Measurements from ENCODE around the gene CHRNE. TPM values are rescaled to one million over a fixed set of nuclear protein-coding genes. Genes with fewer than 3 reads are reported as not detected.

The CHRNE gene
- total and polyA plus RNA-seq, 2 donors: 0.24 to 1.9 TPM

DNA sequence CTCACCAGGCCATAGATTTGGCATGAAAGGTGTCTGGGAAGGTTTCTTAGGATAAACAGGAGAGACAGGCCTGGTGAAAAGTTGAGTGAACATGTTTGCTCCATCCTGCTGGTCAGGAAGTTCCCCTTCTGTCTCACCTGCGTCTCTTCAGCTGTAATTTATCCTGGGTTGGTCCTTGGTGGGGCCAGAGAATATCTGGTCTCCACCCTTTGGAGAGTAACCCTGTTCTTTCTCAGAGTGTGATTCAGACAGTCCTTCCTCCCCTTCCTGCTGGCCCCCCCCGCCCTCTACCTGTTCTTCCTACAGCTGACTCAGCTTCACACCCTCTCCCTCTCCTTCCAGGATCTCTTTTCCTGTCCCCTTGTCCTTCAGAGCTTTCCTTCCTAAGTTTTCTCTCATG is 52.7 kb downstream of the CHRNE start:
- Histone ChIP-seq H3K36me3 (ENCODE audit: control insufficient read depth in 2 of 2, insufficient read depth in 2 of 2, low read length in 1 of 2) (no peaks in the 10 kb centered on the region), H3K4me3 (ENCODE audit: low read length in 2 of 2) (no peak overlapping the region), H3K4me1 (ENCODE audit: control insufficient read depth in 2 of 2, insufficient read depth in 2 of 2, low read length in 2 of 2) (peaks cover 0 to 18% of the 10 kb centered on the region in 2 donors), H3K27me3 (ENCODE audit: control insufficient read depth in 2 of 2, insufficient read depth in 1 of 2, low read length in 1 of 2) (no peaks in the 10 kb centered on the region), H3K27ac (ENCODE audit: low read depth in 1 of 2, low read length in 1 of 2) (peak overlapping the region; percentile 59 to 68), H3K9me3 (ENCODE audit: control insufficient read depth in 2 of 2, insufficient read depth in 1 of 2, low read length in 1 of 2) (peaks cover 0 to 11% of the 10 kb centered on the region in 2 donors)
- no peak for DNase-seq (ENCODE audit: low read depth in 6 of 9, low spot score in 9 of 9)
- WGBS: 95% methylated on average over 2 of the region's 2 CpGs

DNA sequence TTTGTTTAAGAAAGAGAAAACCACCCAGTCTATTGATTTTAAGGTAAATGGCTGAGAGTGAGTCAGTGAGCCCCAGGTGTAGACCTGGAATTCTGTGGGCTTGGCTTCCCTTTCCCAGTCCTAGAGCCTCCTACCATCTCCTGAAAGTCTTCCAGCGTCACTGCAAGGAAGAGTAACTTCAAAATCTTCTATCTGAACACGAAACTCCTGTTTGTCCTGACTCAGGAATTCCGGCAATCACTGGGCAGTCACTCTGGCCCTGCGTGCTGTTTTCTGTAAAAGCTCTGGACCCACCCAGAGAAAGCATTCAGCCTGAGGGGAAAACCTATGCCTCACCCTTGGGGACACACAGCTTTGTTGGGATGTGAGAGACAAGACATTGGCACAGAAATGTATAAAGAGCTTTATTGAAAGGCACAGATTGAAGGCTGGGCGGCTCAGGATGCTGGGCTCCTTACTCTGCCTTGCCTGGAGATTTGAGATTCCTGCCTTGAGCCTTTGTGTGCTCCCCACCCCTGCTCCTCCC is 53.8 kb downstream of the CHRNE start:
- peaks cover 0 to 17% of the 10 kb centered on the region in 2 donors for H3K4me1 ChIP-seq (ENCODE audit: control insufficient read depth in 2 of 2, insufficient read depth in 2 of 2, low read length in 2 of 2)
- no peaks in the 10 kb centered on the region for H3K27me3 ChIP-seq (ENCODE audit: control insufficient read depth in 2 of 2, insufficient read depth in 1 of 2, low read length in 1 of 2)
- 96% methylated on average over 5 of the region's 5 CpGs for WGBS
- H3K36me3 ChIP-seq (ENCODE audit: control insufficient read depth in 2 of 2, insufficient read depth in 2 of 2, low read length in 1 of 2): no peaks in the 10 kb centered on the region
- H3K9me3 ChIP-seq (ENCODE audit: control insufficient read depth in 2 of 2, insufficient read depth in 1 of 2, low read length in 1 of 2): peaks cover 0 to 11% of the 10 kb centered on the region in 2 donors
- DNase-seq (ENCODE audit: low read depth in 6 of 9, low spot score in 9 of 9): peak in 1 of 9 donors; percentile 13
- peak overlapping the region; percentile 59 to 81 for H3K27ac ChIP-seq (ENCODE audit: low read depth in 1 of 2, low read length in 1 of 2)
- H3K4me3 ChIP-seq (ENCODE audit: low read length in 2 of 2): no peak overlapping the region

Other genes starting within 250 kb of the CHRNE start
- 7.7 TPM for gene PELP1, start 199.0 kb downstream of the CHRNE start, total RNA-seq
- 26.9 TPM for gene PELP1, start 199.0 kb downstream of the CHRNE start, polyA plus RNA-seq
- 60.2 TPM for gene ARRB2, start 192.5 kb downstream of the CHRNE start, total RNA-seq
- gene ARRB2, start 192.5 kb downstream of the CHRNE start, polyA plus RNA-seq: 91.2 TPM
- 28.1 TPM for gene MED11, start 171.7 kb downstream of the CHRNE start, total RNA-seq
- 40.3 TPM for gene MED11, start 171.7 kb downstream of the CHRNE start, polyA plus RNA-seq
- 0.52 TPM for gene ZMYND15, start 163.3 kb downstream of the CHRNE start, total RNA-seq
- 3.8 TPM for gene ZMYND15, start 163.3 kb downstream of the CHRNE start, polyA plus RNA-seq
- 3.3 TPM for gene CXCL16, start 163.2 kb downstream of the CHRNE start, total RNA-seq
- gene CXCL16, start 163.2 kb downstream of the CHRNE start, polyA plus RNA-seq: 32.9 TPM
- gene TM4SF5, start 131.2 kb downstream of the CHRNE start, total RNA-seq: not detected
- gene TM4SF5, start 131.2 kb downstream of the CHRNE start, polyA plus RNA-seq: 0.14 TPM
- 2.7 TPM for gene VMO1, start 116.7 kb downstream of the CHRNE start, total RNA-seq
- 30.6 TPM for gene VMO1, start 116.7 kb downstream of the CHRNE start, polyA plus RNA-seq
- gene GLTPD2, start 114.1 kb downstream of the CHRNE start, total RNA-seq: 0.14 TPM
- gene GLTPD2, start 114.1 kb downstream of the CHRNE start, polyA plus RNA-seq: 0.16 TPM
- gene PSMB6, start 106.9 kb downstream of the CHRNE start, total RNA-seq: 183 TPM
- gene PSMB6, start 106.9 kb downstream of the CHRNE start, polyA plus RNA-seq: 122 TPM
- gene PLD2, start 95.9 kb downstream of the CHRNE start, total RNA-seq: 14.5 TPM
- 30.7 TPM for gene PLD2, start 95.9 kb downstream of the CHRNE start, polyA plus RNA-seq
- gene MINK1, start 69.8 kb downstream of the CHRNE start, total RNA-seq: 10.2 TPM
- 83.8 TPM for gene MINK1, start 69.8 kb downstream of the CHRNE start, polyA plus RNA-seq
- gene C17orf107, start 3.6 kb downstream of the CHRNE start, total RNA-seq: 0.57 TPM
- 1.2 TPM for gene C17orf107, start 3.6 kb downstream of the CHRNE start, polyA plus RNA-seq
- 0.14 TPM for gene GP1BA, start 29.2 kb upstream of the CHRNE start, total RNA-seq
- gene GP1BA, start 29.2 kb upstream of the CHRNE start, polyA plus RNA-seq: 0.09 TPM
- gene SLC25A11, start 36.9 kb upstream of the CHRNE start, total RNA-seq: 46.7 TPM
- 30.9 TPM for gene SLC25A11, start 36.9 kb upstream of the CHRNE start, polyA plus RNA-seq
- gene RNF167, start 37.2 kb upstream of the CHRNE start, total RNA-seq: 73.0 TPM
- 189 TPM for gene RNF167, start 37.2 kb upstream of the CHRNE start, polyA plus RNA-seq
- 635 TPM for gene PFN1, start 45.4 kb upstream of the CHRNE start, total RNA-seq
- 727 TPM for gene PFN1, start 45.4 kb upstream of the CHRNE start, polyA plus RNA-seq
- gene ENO3, start 48.0 kb upstream of the CHRNE start, total RNA-seq: 12.4 TPM
- 25.7 TPM for gene ENO3, start 48.0 kb upstream of the CHRNE start, polyA plus RNA-seq
- 60.9 TPM for gene SPAG7, start 64.7 kb upstream of the CHRNE start, total RNA-seq
- 98.8 TPM for gene SPAG7, start 64.7 kb upstream of the CHRNE start, polyA plus RNA-seq
- 2.8 TPM for gene CAMTA2, start 84.6 kb upstream of the CHRNE start, total RNA-seq
- gene CAMTA2, start 84.6 kb upstream of the CHRNE start, polyA plus RNA-seq: 51.5 TPM
- 0.24 TPM for gene INCA1, start 94.4 kb upstream of the CHRNE start, total RNA-seq
- 1.5 TPM for gene INCA1, start 94.4 kb upstream of the CHRNE start, polyA plus RNA-seq
- gene KIF1C, start 94.9 kb upstream of the CHRNE start, total RNA-seq: 10.8 TPM
- gene KIF1C, start 94.9 kb upstream of the CHRNE start, polyA plus RNA-seq: 15.4 TPM
- 0.80 TPM for gene SLC52A1, start 132.3 kb upstream of the CHRNE start, total RNA-seq
- 0.96 TPM for gene SLC52A1, start 132.3 kb upstream of the CHRNE start, polyA plus RNA-seq
- 3.3 TPM for gene ZFP3, start 175.4 kb upstream of the CHRNE start, total RNA-seq
- gene ZFP3, start 175.4 kb upstream of the CHRNE start, polyA plus RNA-seq: 4.6 TPM
- 9.5 TPM for gene ZNF232, start 208.8 kb upstream of the CHRNE start, total RNA-seq
- 9.9 TPM for gene ZNF232, start 208.8 kb upstream of the CHRNE start, polyA plus RNA-seq
- 0.14 TPM for gene USP6, start 212.9 kb upstream of the CHRNE start, total RNA-seq
- 0.30 TPM for gene USP6, start 212.9 kb upstream of the CHRNE start, polyA plus RNA-seq